H1 (cell line): Measurements from ENCODE around the gene RNASET2. TPM values are rescaled to one million over a fixed set of nuclear protein-coding genes. Genes with fewer than 3 reads are reported as not detected.

Source experiments
- CTCF ChIA-PET: fragments of 300-600 bp; sonication (Branson Sonifier 250); formaldehyde crosslinking; loops from one replicate; lab custom pipeline; 2021; ENCODE audit not compliant: partially characterized antibody; lab: Charles Lee
- POLR2A ChIA-PET: fragments of 300-600 bp; sonication (Branson Sonifier 250); formaldehyde crosslinking; loops from one replicate; lab custom pipeline; 2021; ENCODE audit warnings: inconsistent platforms; ENCODE audit not compliant: partially characterized antibody; lab: Charles Lee
- DNase-seq, 2 experiments: peaks; one replicate each; pipeline versions ENCODE4 v3.0.0 to v3.0.0-alpha.2; 2010 to 2022; ENCODE audit warnings: low spot score in 2 of 2, low read depth in 1 of 2, mixed read lengths in 1 of 2
- FAIRE-seq: peaks from 2 replicates; lab custom pipeline; 2011; peaks lifted over from hg19 to GRCh38; lab: Jason Lieb, UNC
- H2AFZ ChIP-seq: 2 replicates; pipeline ENCODE4 v1.8.1; 2012; ENCODE audit warnings: low read length, inconsistent platforms
- H2AK5ac ChIP-seq: 2 replicates; pipeline ENCODE4 v1.6.1; 2013; ENCODE audit warnings: low read depth, low read length
- H2BK120ac ChIP-seq: replicated peaks from 2 replicates; pipeline ENCODE3; 2013; ENCODE audit warnings: low read depth, low read length, inconsistent platforms
- H2BK12ac ChIP-seq: 2 replicates; pipeline ENCODE4 v1.6.1; 2013; ENCODE audit warnings: low read depth, low read length
- H2BK15ac ChIP-seq: 2 replicates; pipeline ENCODE4 v1.6.1; 2013; ENCODE audit warnings: low read length
- H2BK20ac ChIP-seq: 2 replicates; pipeline ENCODE4 v1.6.1; 2013; ENCODE audit warnings: low read length
- H2BK5ac ChIP-seq: 2 replicates; pipeline ENCODE4 v1.6.1; 2013; ENCODE audit warnings: low read depth, low read length
- H3K14ac ChIP-seq: 2 replicates; pipeline ENCODE4 v1.6.1; 2013; ENCODE audit warnings: inconsistent platforms; ENCODE audit not compliant: insufficient read length
- H3K18ac ChIP-seq: 2 replicates; pipeline ENCODE4 v1.6.1; 2013; ENCODE audit warnings: low read length; ENCODE audit errors: extremely low read depth
- H3K23ac ChIP-seq: 2 replicates; pipeline ENCODE4 v1.6.1; 2013; ENCODE audit warnings: inconsistent platforms; ENCODE audit not compliant: insufficient read length
- H3K23me2 ChIP-seq: 2 replicates; pipeline ENCODE4 v1.6.1; 2013; ENCODE audit warnings: low read depth, low read length
- H3K27ac ChIP-seq: 2 replicates; pipeline ENCODE4 v1.6.1; 2011; ENCODE audit warnings: low read depth, low read length, inconsistent platforms
- H3K27me3 ChIP-seq, 4 experiments: replicated peaks in 1 of 4; 1 replicate in 1 of 4; 2 replicates in 3 of 4; pipeline versions ENCODE4 v1.6.1 to v1.8.1; 2011 to 2013; ENCODE audit warnings: low read length in 3 of 4, mild to moderate bottlenecking in 3 of 4, inconsistent platforms in 2 of 4, mixed read lengths in 2 of 4, moderate library complexity in 1 of 4; ENCODE audit not compliant: control insufficient read depth in 3 of 4, insufficient read depth in 3 of 4; ENCODE audit errors: extremely low read depth in 1 of 4
- H3K36me3 ChIP-seq, 4 experiments: 2 replicates each; pipeline versions ENCODE4 v1.6.1 to v1.8.1; 2011 to 2013; ENCODE audit warnings: mild to moderate bottlenecking in 4 of 4, low read length in 3 of 4, moderate library complexity in 2 of 4, control low read depth in 1 of 4, inconsistent platforms in 1 of 4; ENCODE audit not compliant: insufficient read depth in 4 of 4, control insufficient read depth in 2 of 4
- H3K4ac ChIP-seq: replicated peaks from 2 replicates; pipeline ENCODE3; 2013; ENCODE audit warnings: low read length, low read depth, mixed read lengths, inconsistent platforms; ENCODE audit not compliant: insufficient read length
- H3K4me1 ChIP-seq, 4 experiments: replicated peaks in 1 of 4; 1 replicate in 1 of 4; 2 replicates in 3 of 4; pipeline versions ENCODE4 v1.6.1 to v1.8.1; 2011 to 2013; ENCODE audit warnings: low read length in 3 of 4, inconsistent platforms in 2 of 4, mixed read lengths in 1 of 4; ENCODE audit not compliant: insufficient read depth in 4 of 4, control insufficient read depth in 3 of 4
- H3K4me2 ChIP-seq, 2 experiments: 2 replicates each; pipeline versions ENCODE4 v1.6.1 to v1.8.1; 2011 to 2013; ENCODE audit warnings: low read depth in 2 of 2, low read length in 2 of 2, control low read depth in 1 of 2, inconsistent platforms in 1 of 2, mild to moderate bottlenecking in 1 of 2; ENCODE audit not compliant: insufficient read depth in 1 of 2
- H3K4me3 ChIP-seq, 4 experiments: fragments of 200-600, 300-600 bp in 1 of 4; sonication (generic), shearing (Covaris generic), sonication (Bioruptor Twin) in 1 of 4; 2 replicates each; pipeline versions ENCODE4 v1.5.1 to v1.8.1; 2011 to 2016; ENCODE audit warnings: low read length in 4 of 4, low read depth in 3 of 4, control low read depth in 2 of 4, inconsistent platforms in 2 of 4, mild to moderate bottlenecking in 2 of 4, mixed read lengths in 1 of 4, moderate library complexity in 1 of 4; ENCODE audit not compliant: insufficient read depth in 2 of 4; ENCODE audit errors: extremely low read depth in 1 of 4
- H3K56ac ChIP-seq: replicated peaks from 2 replicates; pipeline ENCODE3; 2013; ENCODE audit warnings: low read depth, mild to moderate bottlenecking, mixed read lengths, low read length, inconsistent platforms; ENCODE audit not compliant: insufficient read length
- H3K79me1 ChIP-seq: 2 replicates; pipeline ENCODE4 v1.6.1; 2013; ENCODE audit warnings: low read depth, low read length, control low read depth
- H3K79me2 ChIP-seq, 2 experiments: 2 replicates each; pipeline versions ENCODE4 v1.6.1 to v1.8.1; 2012 to 2013; ENCODE audit warnings: low read length in 2 of 2, mild to moderate bottlenecking in 2 of 2, inconsistent platforms in 1 of 2; ENCODE audit not compliant: insufficient read depth in 2 of 2, control insufficient read depth in 1 of 2
- H3K9ac ChIP-seq, 4 experiments: replicated peaks in 1 of 4; 1 replicate in 1 of 4; 2 replicates in 3 of 4; pipeline versions ENCODE4 v1.6.1 to v1.8.1; 2011 to 2013; ENCODE audit warnings: low read depth in 3 of 4, low read length in 3 of 4, control low read depth in 2 of 4, mild to moderate bottlenecking in 2 of 4, moderate library complexity in 2 of 4, inconsistent platforms in 1 of 4; ENCODE audit errors: extremely low read depth in 1 of 4
- H3K9me3 ChIP-seq, 2 experiments: 2 replicates each; pipeline versions ENCODE4 v1.6.1 to v1.8.1; 2012 to 2013; ENCODE audit warnings: mild to moderate bottlenecking in 2 of 2, moderate library complexity in 2 of 2, control low read depth in 1 of 2, inconsistent platforms in 1 of 2, low read depth in 1 of 2, low read length in 1 of 2, mixed read lengths in 1 of 2; ENCODE audit not compliant: insufficient read depth in 2 of 2
- H4K20me1 ChIP-seq, 2 experiments: replicated peaks in 1 of 2; 2 replicates each; pipeline versions ENCODE3 to v1.8.1; 2011 to 2013; ENCODE audit warnings: inconsistent platforms in 2 of 2, low read length in 2 of 2, mild to moderate bottlenecking in 1 of 2; ENCODE audit not compliant: insufficient read depth in 2 of 2, control insufficient read depth in 1 of 2
- H4K5ac ChIP-seq: 2 replicates; pipeline ENCODE4 v1.6.1; 2013; ENCODE audit warnings: low read length, low read depth, mixed read lengths, inconsistent platforms; ENCODE audit not compliant: insufficient read length
- H4K8ac ChIP-seq: 2 replicates; pipeline ENCODE4 v1.8.0; 2013; ENCODE audit warnings: mild to moderate bottlenecking, moderate library complexity, low read length, inconsistent platforms; ENCODE audit not compliant: insufficient read depth; ENCODE audit errors: extremely low read depth
- H4K91ac ChIP-seq: replicated peaks from 2 replicates; pipeline ENCODE3; 2013; ENCODE audit warnings: low read length, mixed read lengths, inconsistent platforms; ENCODE audit not compliant: insufficient read length
- CTBP2 ChIP-seq: IDR thresholded peaks from 2 replicates; pipeline ENCODE4 v1.7.0; 2011; ENCODE audit warnings: borderline replicate concordance, mild to moderate bottlenecking, moderate library complexity, mixed read lengths, low read length; ENCODE audit not compliant: insufficient read depth, insufficient read length
- E2F6 ChIP-seq: IDR thresholded peaks from 2 replicates; pipeline ENCODE4 v1.6.1; 2012; ENCODE audit warnings: inconsistent platforms
- JUN ChIP-seq: IDR thresholded peaks from 2 replicates; pipeline ENCODE4 v1.6.1; 2011; ENCODE audit warnings: low read depth, mild to moderate bottlenecking, improper control_type of control experiment, low read length
- PHF8 ChIP-seq: fragments of 200-600 bp; sonication (generic); conservative IDR thresholded peaks from 2 replicates; pipeline ENCODE4 v1.7.1; 2012; ENCODE audit warnings: low read depth, mild to moderate bottlenecking, inconsistent platforms, low read length, moderate library complexity
- RFX5 ChIP-seq: IDR thresholded peaks from 2 replicates; pipeline ENCODE4 v1.6.1; 2011; ENCODE audit warnings: low read depth, low read length, improper control_type of control experiment, borderline replicate concordance
- SIN3A ChIP-seq, 2 experiments: IDR thresholded peaks in 1 of 2; conservative IDR thresholded peaks in 1 of 2; 2 replicates each; pipeline ENCODE4 v1.6.1; 2011 to 2012; ENCODE audit warnings: low read length in 2 of 2, improper control_type of control experiment in 1 of 2, low read depth in 1 of 2, mild to moderate bottlenecking in 1 of 2
- WGBS, 2 experiments: shearing (Covaris generic) in 1 of 2; methylation state at CpG; one replicate each; pipeline versions ENCODE4 v1.1.6 to v1.1.7; 2013 to 2015; ENCODE audit warnings: low lambda C conversion rate in 2 of 2, mixed read lengths in 2 of 2, inconsistent platforms in 1 of 2, low coverage in 1 of 2, missing lambda C conversion rate in 1 of 2; ENCODE audit not compliant: insufficient replicate concordance in 2 of 2, insufficient coverage in 1 of 2, insufficient read length in 1 of 2; ENCODE audit errors: extremely low coverage in 1 of 2, missing lambda C conversion rate in 1 of 2; 5-methylcytosine and 5-hydroxymethylcytosine counted together
- polyA plus RNA-seq, 7 experiments: library from polyadenylated mRNA; depleted of rRNA in 3 of 7; stranded (reverse) in 5 of 7; unstranded in 2 of 7; fragments of >200 nt in 5 of 7; fragments of 200-250 nt in 2 of 7; gene quantifications; 1 replicate in 5 of 7; 2 replicates in 1 of 7; 4 replicates in 1 of 7; pipeline versions ENCODE4 v1.2.1 to v1.2.3, GENCODE V29; 2011 to 2013; ENCODE audit warnings: missing spikeins in 2 of 7, mixed read lengths in 2 of 7
- total RNA-seq: library from RNA; stranded (reverse); fragmentation: NEBNext Ultra II Directional; extraction: Animal tissue kit (Norgen Biotek cat#: 25700); gene quantifications from 2 replicates; pipeline ENCODE4 v1.2.1, GENCODE V29; 2021

RNASET2 gene
- total and polyA plus RNA-seq, 2 of the 8 experiments (the other 6 are each of a cell fraction or from before 2014, with no cell fraction given) = 15.7 to 22.9 TPM

GRCh38 chr6:166916824-166917223 is 39.5 kb downstream of the RNASET2 start:
- H2BK15ac ChIP-seq = no peak overlapping the region
- DNase-seq = no peak
- H3K9ac ChIP-seq = no peak overlapping the region
- H4K20me1 ChIP-seq = no peaks in the 10 kb centered on the region
- no peaks in the 10 kb centered on the region for H3K79me1 ChIP-seq
- no peak overlapping the region for H2BK12ac ChIP-seq
- no peak overlapping the region for H3K23ac ChIP-seq
- no peaks in the 10 kb centered on the region for H3K23me2 ChIP-seq
- H2AFZ ChIP-seq = no peak overlapping the region
- no peak overlapping the region for H3K4ac ChIP-seq
- H2BK20ac ChIP-seq = no peak overlapping the region
- no peak overlapping the region for H4K8ac ChIP-seq
- H4K5ac ChIP-seq = no peak overlapping the region
- H2BK5ac ChIP-seq = no peak overlapping the region
- H3K27me3 ChIP-seq = peaks cover 0 to 1% (median 0%) of the 10 kb centered on the region in 4 experiments; a peak in 1 of 7 replicates
- no peak for FAIRE-seq
- H3K79me2 ChIP-seq = no peaks in the 10 kb centered on the region
- 100% methylated on average over 2 of the region's 2 CpGs; no CpG with 5 or more reads in 1 of the 2 experiments for WGBS, 2 experiments
- no peak overlapping the region for H3K18ac ChIP-seq
- no peak overlapping the region for H4K91ac ChIP-seq
- H3K14ac ChIP-seq = no peak overlapping the region
- no peak overlapping the region for H3K56ac ChIP-seq
- no peak overlapping the region for H3K4me3 ChIP-seq
- no peak overlapping the region for H3K27ac ChIP-seq
- no peaks in the 10 kb centered on the region; a peak in 1 of 8 replicates for H3K36me3 ChIP-seq
- no peak for TF ChIP-seq PHF8
- TF ChIP-seq E2F6 = no peak
- TF ChIP-seq JUN = no peak
- TF ChIP-seq SIN3A (conservative IDR thresholded peaks at IDR 0.05 in 1 of 2, IDR thresholded peaks at IDR 0.05 in 1 of 2; ENCODE audit: low read depth in 1 of 2, low read length in 2 of 2) = no peak
- TF ChIP-seq CTBP2 = no peak
- TF ChIP-seq RFX5 = no peak
- ChIA-PET POLR2A (no interaction called here), CTCF (interaction anchor here (1.1 to 1.5 kb wide), 2 partner anchors 73 to 142 kb away, joined by 3 to 5 read pairs; no protein-coding TSS in a partner anchor)
- H2BK120ac ChIP-seq = no peak overlapping the region
- no peak overlapping the region for H2AK5ac ChIP-seq
- H3K9me3 ChIP-seq = no peaks in the 10 kb centered on the region
- H3K4me2 ChIP-seq = no peak overlapping the region
- H3K4me1 ChIP-seq = no peaks in the 10 kb centered on the region
